Lung (tissue), 12 donors: ENCODE results near the gene TCF25. TPM values are rescaled to one million over a fixed set of nuclear protein-coding genes. Genes with fewer than 3 reads are reported as not detected.

Source experiments
- ATAC-seq: fragments of 200-7000 bp; cut with Tn5 transposase; one replicate; pipeline ENCODE4 v1.9.1; 2020; ENCODE audit warnings: moderate number of reproducible peaks; ENCODE audit not compliant: insufficient read depth, low FRiP score
- DNase-seq, 3 donors: peaks; one replicate each; pipeline ENCODE4 v3.0.0-alpha.2; 2013 to 2017
- H3K27ac ChIP-seq, 2 donors: one replicate each; pipeline ENCODE4 v1.5.1; 2013; ENCODE audit warnings: mild to moderate bottlenecking in 2 of 2, moderate library complexity in 2 of 2, control low read depth in 1 of 2, inconsistent platforms in 1 of 2, low read depth in 1 of 2, low read length in 1 of 2
- H3K27me3 ChIP-seq, 3 donors: one replicate each; pipeline ENCODE4 v1.5.1; 2013; ENCODE audit warnings: low read length in 2 of 3; ENCODE audit not compliant: control insufficient read depth in 3 of 3, insufficient read depth in 3 of 3
- H3K36me3 ChIP-seq, 4 donors: one replicate each; pipeline ENCODE4 v1.5.1; 2013; ENCODE audit warnings: low read length in 4 of 4, mild to moderate bottlenecking in 1 of 4, moderate library complexity in 1 of 4; ENCODE audit not compliant: control insufficient read depth in 4 of 4, insufficient read depth in 4 of 4
- H3K4me1 ChIP-seq, 5 donors: one replicate each; pipeline ENCODE4 v1.5.1; 2013; ENCODE audit warnings: low read length in 5 of 5, mild to moderate bottlenecking in 2 of 5, moderate library complexity in 1 of 5; ENCODE audit not compliant: control insufficient read depth in 5 of 5, insufficient read depth in 5 of 5
- H3K4me3 ChIP-seq: one replicate; pipeline ENCODE4 v1.5.1; 2013; ENCODE audit warnings: mild to moderate bottlenecking, control low read depth, moderate library complexity
- H3K9ac ChIP-seq, 2 donors: one replicate each; pipeline ENCODE4 v1.5.1; 2013; ENCODE audit warnings: low read length in 2 of 2, control low read depth in 1 of 2; ENCODE audit not compliant: insufficient read depth in 1 of 2
- H3K9me3 ChIP-seq, 4 donors: one replicate each; pipeline ENCODE4 v1.5.1; 2013; ENCODE audit warnings: low read length in 3 of 4, mild to moderate bottlenecking in 1 of 4, moderate library complexity in 1 of 4; ENCODE audit not compliant: control insufficient read depth in 4 of 4, insufficient read depth in 3 of 4
- WGBS, 2 donors: extraction: QIAGEN DNeasy Blood & Tissue Kit; methylation state at CpG; one replicate each; pipeline ENCODE4 v1.1.7; 2013; 5-methylcytosine and 5-hydroxymethylcytosine counted together
- polyA plus RNA-seq, 2 donors: library from polyadenylated mRNA; stranded (reverse); fragments of 200-250 nt; gene quantifications; one replicate each; pipeline ENCODE4 v1.2.1, GENCODE V29; 2013
- total RNA-seq, 2 donors: library from RNA; depleted of rRNA in 1 of 2; stranded (reverse); fragments of >200 nt in 1 of 2; gene quantifications; one replicate each; pipeline ENCODE4 v1.2.1, GENCODE V29; 2014 to 2021
- TF ChIP-seq, protein P1 (sequence below): IDR thresholded peaks from 2 replicates; pipeline ENCODE4 v1.5.1; 2012; ENCODE audit warnings: mild to moderate bottlenecking; ENCODE audit errors: control extremely low read depth, extremely low read depth
- donor health status: control.
- donor health status: control.
- donor health status: Bipolar disorder and iron deficiency.
- donor health status: healthy.
- donor health status: DM: yes; HTN: yes; CAD: no.

The TCF25 gene
- total and polyA plus RNA-seq, 4 donors = 106 to 212 (median 129) TPM

DNA sequence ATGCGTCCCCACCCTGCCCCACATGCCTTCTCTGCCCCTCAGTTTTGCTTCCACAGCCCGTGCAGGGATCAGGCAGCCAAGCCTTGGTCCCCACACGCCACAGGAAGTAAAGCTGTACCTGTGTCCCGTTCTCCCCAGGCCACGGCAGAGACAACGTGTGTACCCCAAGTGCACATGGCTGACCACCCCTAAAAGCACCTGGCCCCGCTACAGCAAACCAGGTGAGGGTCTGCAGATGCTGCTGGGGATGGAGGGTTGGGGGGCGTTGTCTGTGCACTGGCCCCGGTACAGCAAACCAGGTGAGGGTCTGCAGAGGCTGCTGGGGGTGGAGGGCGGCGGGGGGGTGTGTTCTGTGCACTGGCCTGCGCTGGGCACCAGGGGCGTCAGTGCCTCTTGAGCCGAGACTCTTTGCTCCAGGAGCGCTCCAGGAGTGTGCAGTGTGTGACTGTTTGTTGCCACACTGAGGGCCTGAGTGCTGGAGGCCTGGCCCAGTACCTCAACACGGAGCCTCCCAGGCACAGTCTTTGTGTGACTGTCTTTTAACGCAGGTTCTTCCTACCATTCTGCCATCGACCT is 18.8 kb downstream of the TCF25 start:
- no peaks in the 10 kb centered on the region for H3K9me3 ChIP-seq
- DNase-seq = no peak
- no peaks in the 10 kb centered on the region for H3K27me3 ChIP-seq
- no peaks in the 10 kb centered on the region for H3K4me1 ChIP-seq
- no peak for ATAC-seq
- WGBS, 2 donors = 95 to 96% methylated on average over 18 of the region's 18 CpGs
- no peak overlapping the region for H3K4me3 ChIP-seq
- TF ChIP-seq, protein P1, sequence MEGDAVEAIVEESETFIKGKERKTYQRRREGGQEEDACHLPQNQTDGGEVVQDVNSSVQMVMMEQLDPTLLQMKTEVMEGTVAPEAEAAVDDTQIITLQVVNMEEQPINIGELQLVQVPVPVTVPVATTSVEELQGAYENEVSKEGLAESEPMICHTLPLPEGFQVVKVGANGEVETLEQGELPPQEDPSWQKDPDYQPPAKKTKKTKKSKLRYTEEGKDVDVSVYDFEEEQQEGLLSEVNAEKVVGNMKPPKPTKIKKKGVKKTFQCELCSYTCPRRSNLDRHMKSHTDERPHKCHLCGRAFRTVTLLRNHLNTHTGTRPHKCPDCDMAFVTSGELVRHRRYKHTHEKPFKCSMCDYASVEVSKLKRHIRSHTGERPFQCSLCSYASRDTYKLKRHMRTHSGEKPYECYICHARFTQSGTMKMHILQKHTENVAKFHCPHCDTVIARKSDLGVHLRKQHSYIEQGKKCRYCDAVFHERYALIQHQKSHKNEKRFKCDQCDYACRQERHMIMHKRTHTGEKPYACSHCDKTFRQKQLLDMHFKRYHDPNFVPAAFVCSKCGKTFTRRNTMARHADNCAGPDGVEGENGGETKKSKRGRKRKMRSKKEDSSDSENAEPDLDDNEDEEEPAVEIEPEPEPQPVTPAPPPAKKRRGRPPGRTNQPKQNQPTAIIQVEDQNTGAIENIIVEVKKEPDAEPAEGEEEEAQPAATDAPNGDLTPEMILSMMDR = no peak
- peaks cover 17 to 70% (median 28%) of the 10 kb centered on the region in 4 donors for H3K36me3 ChIP-seq
- H3K9ac ChIP-seq = no peak overlapping the region
- H3K27ac ChIP-seq = no peak overlapping the region

DNA sequence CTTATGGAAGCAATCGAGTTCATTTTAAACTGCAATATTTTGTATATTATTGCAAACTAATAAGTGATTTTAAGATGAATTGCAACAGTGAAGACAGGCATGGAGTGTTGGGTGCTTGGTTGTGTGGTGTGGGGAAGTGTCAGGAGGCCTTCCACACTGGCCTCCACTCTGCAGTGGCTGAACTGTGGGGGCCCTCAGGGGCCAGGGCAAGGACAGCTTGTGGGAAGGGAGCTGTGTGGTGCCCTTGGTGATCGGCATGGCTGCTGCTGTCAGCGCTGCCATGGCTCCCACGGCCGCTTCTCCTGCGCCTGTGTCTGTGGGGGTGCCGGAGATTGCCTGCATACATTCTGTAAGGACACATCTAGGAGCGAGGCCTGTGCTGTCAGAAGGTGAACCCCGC is 19.2 kb downstream of the TCF25 start:
- 97 to 99% methylated on average over 9 of the region's 9 CpGs for WGBS, 2 donors
- TF ChIP-seq, protein P1 = no peak
- no peak for DNase-seq

DNA sequence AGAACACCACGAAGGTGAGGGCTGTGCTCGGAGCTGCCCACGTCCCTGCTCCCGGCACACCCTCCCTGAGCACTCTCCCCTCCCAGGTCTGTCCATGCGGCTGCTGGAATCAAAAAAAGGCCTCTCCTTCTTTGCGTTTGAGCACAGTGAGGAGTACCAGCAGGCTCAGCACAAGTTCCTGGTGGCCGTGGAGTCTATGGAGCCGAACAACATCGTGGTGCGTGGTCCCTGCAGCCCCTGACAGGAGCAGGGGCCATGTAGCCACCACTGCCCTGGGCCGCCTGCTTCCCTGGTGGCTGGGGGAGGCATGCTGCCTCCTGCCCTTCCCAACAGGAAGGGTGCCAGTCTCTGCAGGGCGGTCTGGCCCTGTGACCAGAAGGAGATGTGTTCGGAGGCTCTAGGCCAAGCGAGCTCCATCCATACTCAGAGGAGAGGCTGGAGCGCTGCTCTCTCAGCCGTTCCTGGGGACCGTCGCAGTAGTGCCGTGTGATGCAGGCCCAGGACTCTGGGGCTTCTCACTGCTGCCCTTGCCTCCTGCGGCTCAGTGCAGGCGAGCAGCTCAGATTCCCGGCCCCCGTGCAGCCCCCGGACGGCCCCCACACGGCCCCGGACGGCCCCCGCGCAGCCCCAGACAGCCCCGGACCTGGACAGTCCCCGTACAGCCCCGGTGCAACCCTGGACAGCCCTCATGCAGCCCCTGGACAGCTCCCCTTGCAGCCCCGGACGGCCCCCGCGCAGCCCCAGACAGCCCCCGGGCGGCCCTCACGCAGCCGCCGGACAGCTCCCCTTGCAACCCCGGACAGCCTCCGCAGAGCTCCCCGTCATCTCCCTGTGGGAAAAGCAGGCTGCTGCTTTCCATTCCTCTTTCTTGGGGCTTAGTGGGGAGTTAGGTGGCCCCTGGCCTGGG is 20.5 kb downstream of the TCF25 start:
- Histone ChIP-seq H3K27ac (no peak overlapping the region), H3K9ac (no peak overlapping the region), H3K4me3 (no peak overlapping the region), H3K4me1 (no peaks in the 10 kb centered on the region), H3K27me3 (no peaks in the 10 kb centered on the region), H3K9me3 (no peaks in the 10 kb centered on the region), H3K36me3 (peaks cover 13 to 72% (median 29%) of the 10 kb centered on the region in 4 donors)
- DNase-seq = no peak
- ATAC-seq = no peak
- TF ChIP-seq, protein P1 = no peak
- 96 to 97% methylated on average over 45 of the region's 45 CpGs for WGBS, 2 donors

More for the DNA sequence above, 19.2 kb downstream of the TCF25 start:
- Histone ChIP-seq H3K36me3 (peaks cover 15 to 68% (median 25%) of the 10 kb centered on the region in 4 donors), H3K9ac (no peak overlapping the region), H3K4me3 (no peak overlapping the region), H3K9me3 (no peaks in the 10 kb centered on the region), H3K27me3 (no peaks in the 10 kb centered on the region), H3K4me1 (no peaks in the 10 kb centered on the region), H3K27ac (no peak overlapping the region)
- ATAC-seq = no peak
